HepG2 (cell line): Measurements from ENCODE around the gene PRDX5. TPM values are rescaled to one million over a fixed set of nuclear protein-coding genes. Genes with fewer than 3 reads are reported as not detected.

Source experiments
- HNRNPH1 ChIP-seq: fragments of 200-400 bp; formaldehyde crosslinking; optimal IDR thresholded peaks from 2 replicates; pipeline ENCODE3; 2017; ENCODE audit warnings: mild to moderate bottlenecking, low read depth, low read length
- MYPOP ChIP-seq: sonication (generic); formaldehyde crosslinking; IDR thresholded peaks from 2 replicates; pipeline ENCODE4 v1.8.1; 2023; ENCODE audit warnings: mild to moderate bottlenecking, moderate library complexity, missing genetic modification reagents
- NR2F2 ChIP-seq: IDR thresholded peaks from 2 replicates; pipeline ENCODE4 v1.6.1; 2012; ENCODE audit warnings: low read depth, inconsistent platforms, borderline replicate concordance
- PAXIP1 ChIP-seq: sonication (generic); formaldehyde crosslinking; conservative IDR thresholded peaks from 2 replicates; pipeline ENCODE4 v1.4.0; 2020; ENCODE audit warnings: mild to moderate bottlenecking, missing genetic modification reagents, moderate library complexity
- SOX6 ChIP-seq, 2 experiments: fragments of 450-650 bp in 1 of 2; sonication (generic) in 1 of 2; formaldehyde crosslinking in 1 of 2; IDR thresholded peaks; 2 replicates each; pipeline versions ENCODE4 v1.4.0 to v1.6.1; 2017 to 2020; ENCODE audit warnings: antibody characterized with exemption in 1 of 2, mild to moderate bottlenecking in 1 of 2, missing genetic modification reagents in 1 of 2
- ZNF609 ChIP-seq: sonication (generic); formaldehyde crosslinking; IDR thresholded peaks from 2 replicates; pipeline ENCODE4 v1.4.0; 2020; ENCODE audit warnings: mild to moderate bottlenecking, missing genetic modification reagents, borderline replicate concordance
- ZNF614 ChIP-seq: IDR thresholded peaks from 2 replicates; pipeline ENCODE4 v1.6.1; 2018; ENCODE audit warnings: missing biosample characterization, missing genetic modification reagents, inconsistent platforms, borderline replicate concordance
- ZNF687 ChIP-seq: sonication (generic); formaldehyde crosslinking; IDR thresholded peaks from 2 replicates; pipeline ENCODE4 v1.5.1; 2020; ENCODE audit warnings: mild to moderate bottlenecking, missing genetic modification reagents, moderate library complexity
- ZSCAN22 ChIP-seq: sonication (generic); formaldehyde crosslinking; IDR thresholded peaks from 2 replicates; pipeline ENCODE4 v1.4.0; 2020; ENCODE audit warnings: mild to moderate bottlenecking, missing genetic modification reagents
- polyA plus RNA-seq, 8 experiments: library from polyadenylated mRNA; depleted of rRNA in 3 of 8; stranded (reverse) in 7 of 8; unstranded in 1 of 8; fragments of >200 nt; fragmentation: Illumina TruSeq in 4 of 8; extraction: Trizol in 4 of 8; gene quantifications; 2 replicates each; pipeline versions ENCODE4 v1.2.1 to v1.2.3, GENCODE V29; 2011 to 2016; ENCODE audit warnings: low read depth in 4 of 8, missing spikeins in 1 of 8, mixed read lengths in 1 of 8; ENCODE audit not compliant: insufficient read depth in 1 of 8
- total RNA-seq, 5 experiments: library from RNA; depleted of rRNA; stranded (reverse); fragments of >200 nt; fragmentation: Illumina TruSeq; extraction: Trizol; gene quantifications; 2 replicates each; pipeline ENCODE4 v1.2.3, GENCODE V29; 2016; ENCODE audit warnings: low read depth in 1 of 5

PRDX5 gene
- total and polyA plus RNA-seq, 2 of the 13 experiments (the other 11 are each of a cell fraction or from before 2014, with no cell fraction given), result 215 to 311 TPM

- TF ChIP-seq ZNF687 (peak; percentile 50), ZNF609 (CRISPR knock-in tag) (0 out of 2 replicates have a peak, but pooled peaks have one; percentile 40), NR2F2 (peak; percentile 92), ZSCAN22 (CRISPR knock-in tag) (peak; percentile 91), SOX6 (IDR thresholded peaks at IDR 0.05) (no peak), SOX6 (CRISPR knock-in tag; IDR thresholded peaks at IDR 0.05) (no peak), HNRNPH1 (no peak), PAXIP1 (CRISPR knock-in tag) (peak; percentile 28; the same call in 1 of the 2 replicates), ZNF614 (CRISPR knock-in tag) (no peak), MYPOP (CRISPR knock-in tag) (no peak)
Measured at GRCh38 chr11:64353715-64354506, 36.0 kb downstream of the PRDX5 start (continued).
